Liver (tissue), 9 donors: Measurements from ENCODE around the gene BEX3. TPM values are rescaled to one million over a fixed set of nuclear protein-coding genes. Genes with fewer than 3 reads are reported as not detected.
A peak's percentile ranks its signal among the peaks of the same experiment; 100 is the strongest.

Source experiments
- DNase-seq: peaks from one replicate; pipeline ENCODE4 v3.0.0-alpha.2; 2017; ENCODE audit warnings: low spot score
- H3K27ac ChIP-seq, 2 donors: one replicate each; pipeline ENCODE4 v1.7.0; 2013; ENCODE audit warnings: inconsistent platforms in 2 of 2, low read length in 2 of 2, control low read depth in 1 of 2, low read depth in 1 of 2, mild to moderate bottlenecking in 1 of 2
- H3K27me3 ChIP-seq, 4 donors: one replicate each; pipeline versions ENCODE4 v1.6.1 to v1.7.0; 2013; ENCODE audit warnings: low read length in 3 of 4, inconsistent platforms in 1 of 4, mild to moderate bottlenecking in 1 of 4, moderate library complexity in 1 of 4; ENCODE audit not compliant: control insufficient read depth in 4 of 4, insufficient read depth in 4 of 4
- H3K36me3 ChIP-seq, 4 donors: one replicate each; pipeline versions ENCODE4 v1.6.1 to v1.7.0; 2013; ENCODE audit warnings: low read length in 3 of 4, mild to moderate bottlenecking in 3 of 4, low read depth in 1 of 4, moderate library complexity in 1 of 4; ENCODE audit not compliant: control insufficient read depth in 4 of 4, insufficient read depth in 3 of 4
- H3K4me1 ChIP-seq, 4 donors: one replicate each; pipeline versions ENCODE4 v1.6.1 to v1.7.0; 2013; ENCODE audit warnings: low read length in 3 of 4, mild to moderate bottlenecking in 3 of 4, moderate library complexity in 1 of 4; ENCODE audit not compliant: control insufficient read depth in 4 of 4, insufficient read depth in 4 of 4
- H3K4me3 ChIP-seq, 3 donors: one replicate each; pipeline versions ENCODE4 v1.6.1 to v1.7.0; 2013; ENCODE audit warnings: low read length in 3 of 3, control low read depth in 1 of 3, low read depth in 1 of 3, mild to moderate bottlenecking in 1 of 3
- H3K9ac ChIP-seq, 2 donors: one replicate each; pipeline ENCODE4 v1.7.0; 2013; ENCODE audit warnings: low read length in 2 of 2, mild to moderate bottlenecking in 2 of 2, moderate library complexity in 2 of 2, control low read depth in 1 of 2, low read depth in 1 of 2
- H3K9me3 ChIP-seq, 4 donors: one replicate each; pipeline versions ENCODE4 v1.6.1 to v1.7.0; 2013; ENCODE audit warnings: low read length in 3 of 4; ENCODE audit not compliant: control insufficient read depth in 4 of 4
- ATF3 ChIP-seq: IDR thresholded peaks from 2 replicates; pipeline ENCODE4 v1.6.1; 2016; ENCODE audit warnings: antibody characterized with exemption
- EGR1 ChIP-seq, 2 donors: IDR thresholded peaks; 2 replicates each; pipeline ENCODE4 v1.6.1; 2016 to 2018; ENCODE audit warnings: antibody characterized with exemption in 2 of 2, low read depth in 2 of 2
- GABPA ChIP-seq, 2 donors: IDR thresholded peaks in 1 of 2; conservative IDR thresholded peaks in 1 of 2; 2 replicates each; pipeline ENCODE4 v1.6.1; 2016; ENCODE audit warnings: antibody characterized with exemption in 2 of 2, mild to moderate bottlenecking in 1 of 2, moderate library complexity in 1 of 2
- HNF4A ChIP-seq, 2 donors: conservative IDR thresholded peaks; 2 replicates each; pipeline ENCODE4 v1.6.1; 2016; ENCODE audit warnings: antibody characterized with exemption in 2 of 2, mild to moderate bottlenecking in 2 of 2
- JUND ChIP-seq, 2 donors: IDR thresholded peaks; 2 replicates each; pipeline ENCODE4 v1.6.1; 2016; ENCODE audit warnings: antibody characterized with exemption in 2 of 2
- NR2F2 ChIP-seq: IDR thresholded peaks from 2 replicates; pipeline ENCODE4 v1.6.1; 2016; ENCODE audit warnings: antibody characterized with exemption
- RXRA ChIP-seq, 2 donors: IDR thresholded peaks; 2 replicates each; pipeline ENCODE4 v1.6.1; 2017 to 2018; ENCODE audit warnings: antibody characterized with exemption in 2 of 2, mild to moderate bottlenecking in 1 of 2
- SP1 ChIP-seq: IDR thresholded peaks from 2 replicates; pipeline ENCODE4 v1.6.1; 2018; ENCODE audit warnings: antibody characterized with exemption, mild to moderate bottlenecking
- YY1 ChIP-seq: IDR thresholded peaks from 2 replicates; pipeline ENCODE4 v1.6.1; 2016; ENCODE audit warnings: antibody characterized with exemption, mild to moderate bottlenecking
- WGBS: extraction: QIAGEN DNeasy Blood & Tissue Kit; methylation state at CpG from one replicate; pipeline ENCODE4 v1.1.7; 2013; 5-methylcytosine and 5-hydroxymethylcytosine counted together
- polyA plus RNA-seq, 2 donors: library from polyadenylated mRNA; stranded (reverse) in 1 of 2; unstranded in 1 of 2; fragments of 200-250 nt in 1 of 2; fragments of >200 nt in 1 of 2; fragmentation: Nextera tagmentation in 1 of 2; extraction: Ambion mirVana in 1 of 2; gene quantifications; one replicate each; pipeline versions ENCODE4 v1.2.1 to v1.2.3, GENCODE V29; 2013 to 2015
- total RNA-seq, 2 donors: library from RNA; depleted of rRNA; stranded (reverse); fragments of >200 nt; gene quantifications; one replicate each; pipeline ENCODE4 v1.2.3, GENCODE V29; 2014
- TF ChIP-seq, protein P1 (sequence below): fragments of 150-350 bp; IDR thresholded peaks from 2 replicates; pipeline ENCODE4 v1.5.1; 2017; ENCODE audit warnings: improper control_type of control experiment, low read depth, low read length; ENCODE audit not compliant: missing input control
- donor health status: healthy.
- donor health status: healthy.
- donor health status: healthy.
- donor health status: healthy.
- donor health status: healthy.

BEX3 gene
- total and polyA plus RNA-seq, 4 donors = 21.9 to 77.4 (median 57.3) TPM

GRCh38 chrX:103400931-103401330, 24.6 kb downstream of the BEX3 start:
- TF ChIP-seq YY1 = no peak
- no peak for TF ChIP-seq ATF3
- TF ChIP-seq JUND (IDR thresholded peaks at IDR 0.05) = no peak
- no peak for TF ChIP-seq SP1
- H3K9ac ChIP-seq = no peak overlapping the region
- no peaks in the 10 kb centered on the region for H3K36me3 ChIP-seq
- peaks cover 0 to 8% (median 0%) of the 10 kb centered on the region in 4 donors for H3K27me3 ChIP-seq
- H3K4me3 ChIP-seq = no peak overlapping the region
- peaks cover 0 to 6% (median 1%) of the 10 kb centered on the region in 4 donors for H3K4me1 ChIP-seq
- 82% methylated on average over 1 of the region's 1 CpG for WGBS
- no peak overlapping the region for H3K27ac ChIP-seq
- no peak for DNase-seq
- H3K9me3 ChIP-seq = no peaks in the 10 kb centered on the region

DNA sequence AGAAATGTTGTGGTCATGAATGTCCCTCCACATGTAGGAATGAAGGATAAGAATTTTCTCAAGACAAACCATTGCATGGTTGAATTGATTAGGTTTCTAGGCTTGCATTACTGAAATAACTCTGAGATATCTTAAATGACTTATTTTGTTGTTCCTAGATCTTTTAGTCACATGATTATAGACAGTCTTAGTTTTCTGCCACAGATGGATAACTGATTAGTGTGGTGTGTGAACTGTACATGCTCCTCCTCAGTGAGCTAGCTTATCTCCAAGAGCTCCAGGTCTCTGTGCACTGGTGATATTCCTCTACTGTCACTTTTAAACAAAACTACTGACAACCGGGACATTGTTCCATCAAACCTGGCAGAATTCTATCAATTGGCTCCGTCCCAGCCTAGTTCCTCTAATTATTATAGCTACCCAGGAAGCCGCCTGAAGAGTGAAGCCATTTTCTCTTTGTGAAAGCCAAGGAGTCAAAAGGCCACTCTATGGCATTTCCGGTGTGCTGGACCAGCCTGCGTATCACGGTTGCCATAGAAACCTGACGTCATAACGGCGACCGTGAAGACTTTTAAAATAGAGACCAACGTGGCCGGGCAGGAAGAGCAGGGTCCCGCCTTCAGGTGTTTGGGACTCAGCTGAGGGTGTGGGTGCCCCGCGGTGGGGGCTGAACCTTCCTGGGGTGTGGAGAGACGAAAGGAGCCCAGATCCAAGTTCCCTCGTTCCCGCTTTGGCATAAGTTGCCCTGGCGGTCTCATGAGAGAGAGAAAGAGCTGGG, 28.1 kb downstream of the BEX3 start:
- Histone ChIP-seq H3K27ac (no peak overlapping the region), H3K4me3 (peak overlapping the region; percentile 44 to 79 (median 57)), H3K9ac (peak overlapping the region in 1 of 2 donors; percentile 22), H3K36me3 (no peaks in the 10 kb centered on the region), H3K27me3 (peaks cover 0 to 2% (median 0%) of the 10 kb centered on the region in 4 donors), H3K9me3 (no peaks in the 10 kb centered on the region), H3K4me1 (peaks cover 0 to 6% (median 1%) of the 10 kb centered on the region in 4 donors)
- TF ChIP-seq SP1 (peak; percentile 30), YY1 (peak; percentile 87), HNF4A (conservative IDR thresholded peaks at IDR 0.05) (peak; percentile 14 to 18), NR2F2 (peak; percentile 95), EGR1 (IDR thresholded peaks at IDR 0.05; ENCODE audit: low read depth in 2 of 2) (no peak), GABPA (IDR thresholded peaks at IDR 0.05 in 1 of 2, conservative IDR thresholded peaks at IDR 0.05 in 1 of 2) (peak; percentile 47 to 79), RXRA (IDR thresholded peaks at IDR 0.05) (no peak)
- TF ChIP-seq, protein P1, sequence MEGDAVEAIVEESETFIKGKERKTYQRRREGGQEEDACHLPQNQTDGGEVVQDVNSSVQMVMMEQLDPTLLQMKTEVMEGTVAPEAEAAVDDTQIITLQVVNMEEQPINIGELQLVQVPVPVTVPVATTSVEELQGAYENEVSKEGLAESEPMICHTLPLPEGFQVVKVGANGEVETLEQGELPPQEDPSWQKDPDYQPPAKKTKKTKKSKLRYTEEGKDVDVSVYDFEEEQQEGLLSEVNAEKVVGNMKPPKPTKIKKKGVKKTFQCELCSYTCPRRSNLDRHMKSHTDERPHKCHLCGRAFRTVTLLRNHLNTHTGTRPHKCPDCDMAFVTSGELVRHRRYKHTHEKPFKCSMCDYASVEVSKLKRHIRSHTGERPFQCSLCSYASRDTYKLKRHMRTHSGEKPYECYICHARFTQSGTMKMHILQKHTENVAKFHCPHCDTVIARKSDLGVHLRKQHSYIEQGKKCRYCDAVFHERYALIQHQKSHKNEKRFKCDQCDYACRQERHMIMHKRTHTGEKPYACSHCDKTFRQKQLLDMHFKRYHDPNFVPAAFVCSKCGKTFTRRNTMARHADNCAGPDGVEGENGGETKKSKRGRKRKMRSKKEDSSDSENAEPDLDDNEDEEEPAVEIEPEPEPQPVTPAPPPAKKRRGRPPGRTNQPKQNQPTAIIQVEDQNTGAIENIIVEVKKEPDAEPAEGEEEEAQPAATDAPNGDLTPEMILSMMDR = no peak
- DNase-seq = peak; percentile 48
- 1% methylated on average over 19 of the region's 19 CpGs for WGBS

- DNase-seq = no peak
- Histone ChIP-seq H3K4me3 (peak overlapping the region; percentile 44 to 79 (median 57)), H3K27me3 (peaks cover 0 to 2% (median 0%) of the 10 kb centered on the region in 4 donors), H3K9ac (peak overlapping the region in 1 of 2 donors; percentile 22), H3K27ac (no peak overlapping the region), H3K36me3 (no peaks in the 10 kb centered on the region), H3K9me3 (no peaks in the 10 kb centered on the region), H3K4me1 (peaks cover 0 to 6% (median 1%) of the 10 kb centered on the region in 4 donors)
- 6% methylated on average over 7 of the region's 7 CpGs for WGBS
- TF ChIP-seq YY1 (no peak), EGR1 (IDR thresholded peaks at IDR 0.05; ENCODE audit: low read depth in 2 of 2) (no peak)
Measured at GRCh38 chrX:103405009-103405333, 28.6 kb downstream of the BEX3 start.
